SH-SY5Y (cell line): ENCODE measurements around the gene MAGEB4.

Experiments used
- GATA2 ChIP-seq: IDR thresholded peaks from 2 replicates; pipeline ENCODE4 v1.6.1; 2011; ENCODE audit warnings: mild to moderate bottlenecking, low read depth, low read length
- GATA3 ChIP-seq: IDR thresholded peaks from 2 replicates; pipeline ENCODE4 v1.6.1; 2011; ENCODE audit warnings: low read depth, mild to moderate bottlenecking, low read length, moderate library complexity

DNA sequence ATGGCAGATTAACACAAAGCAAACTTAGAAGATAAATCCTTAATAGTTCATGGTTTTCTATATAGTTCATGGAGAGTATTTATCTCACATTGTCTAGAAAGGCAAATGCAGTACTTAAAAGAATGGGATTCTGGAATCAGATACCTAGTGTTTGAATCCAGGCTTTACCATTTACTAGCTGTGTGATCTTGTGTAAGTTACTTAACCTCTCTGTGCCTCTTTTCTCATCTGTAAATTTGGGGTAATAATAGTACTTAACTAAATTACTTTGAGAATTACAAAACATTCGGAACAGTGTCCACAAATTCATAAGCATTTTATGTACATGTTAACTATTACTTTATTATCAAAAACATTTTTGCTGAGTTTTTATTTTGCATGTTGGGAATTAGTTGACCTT is 21.0 kb downstream of the MAGEB4 start:
- TF ChIP-seq GATA3 (no peak), GATA2 (no peak)
